GM12878 (cell line): ENCODE results near the gene DPH7. TPM values are rescaled to one million over a fixed set of nuclear protein-coding genes. Genes with fewer than 3 reads are reported as not detected.

ENCODE experiments used
- ATAC-seq: fragments of 200-7000 bp; cut with Tn5 transposase; 3 replicates; pipeline ENCODE4 v1.9.1; 2020; ENCODE audit warnings: mild to moderate bottlenecking, moderate library complexity
- BruUV-seq: library from RNA; stranded (reverse); fragments of 400-500 nt; replicated peaks from 2 replicates; lab custom pipeline; 2021; lab: Mats Ljungman, UMichigan
- CTCF ChIA-PET: fragments of 300-600 bp; sonication (Branson Sonifier 250); formaldehyde crosslinking; extraction: SDS; loops from one replicate; lab custom pipeline; 2021; ENCODE audit warnings: inconsistent platforms; lab: Yijun Ruan, JAX
- POLR2A ChIA-PET: fragments of 350-600 bp; formaldehyde crosslinking; extraction: SDS; loops from one replicate; lab custom pipeline; 2021; ENCODE audit warnings: inconsistent platforms; lab: Charles Lee
- RAD21 ChIA-PET: fragments of 300-600 bp; sonication (Branson Sonifier 250); formaldehyde crosslinking; loops from one replicate; lab custom pipeline; 2023; ENCODE audit warnings: antibody characterized with exemption; ENCODE audit not compliant: unreplicated experiment; lab: Charles Lee
- SMC1A ChIA-PET: fragments of 300-600 bp; sonication (Branson Sonifier 250); formaldehyde crosslinking; loops from one replicate; lab custom pipeline; 2023; ENCODE audit not compliant: unreplicated experiment, uncharacterized antibody; lab: Charles Lee
- DNase-seq: peaks from one replicate; pipeline ENCODE4 v3.0.0-alpha.2; 2011; ENCODE audit warnings: low read depth, low spot score
- FAIRE-seq: peaks from 3 replicates; lab custom pipeline; 2011; peaks lifted over from hg19 to GRCh38; lab: Jason Lieb, UNC
- H2AFZ ChIP-seq: 2 replicates; pipeline ENCODE4 v1.6.0; 2011; ENCODE audit warnings: low read depth, low read length, control low read depth; ENCODE audit not compliant: control insufficient read depth
- H3K27ac ChIP-seq: 2 replicates; pipeline ENCODE4 v1.5.1; 2011; ENCODE audit warnings: control low read depth; ENCODE audit not compliant: control insufficient read depth, insufficient read depth
- H3K27me3 ChIP-seq, 2 experiments: replicated peaks in 1 of 2; 2 replicates each; pipeline versions ENCODE4 v1.6.0 to v1.6.1; 2011; ENCODE audit warnings: low read length in 1 of 2; ENCODE audit not compliant: control insufficient read depth in 2 of 2, insufficient read depth in 2 of 2
- H3K36me3 ChIP-seq, 2 experiments: 2 replicates each; pipeline ENCODE4 v1.5.1; 2011; ENCODE audit warnings: low read length in 1 of 2; ENCODE audit not compliant: control insufficient read depth in 2 of 2, insufficient read depth in 2 of 2
- H3K4me1 ChIP-seq: 2 replicates; pipeline ENCODE4 v1.6.1; 2011; ENCODE audit warnings: mild to moderate bottlenecking, low read length, moderate library complexity, mixed read lengths; ENCODE audit not compliant: control insufficient read depth, insufficient read depth
- H3K4me2 ChIP-seq: 2 replicates; pipeline ENCODE4 v1.6.0; 2011; ENCODE audit warnings: control low read depth; ENCODE audit not compliant: control insufficient read depth, insufficient read depth
- H3K4me3 ChIP-seq: fragments of 200-600 bp; sonication (generic); 2 replicates; pipeline ENCODE4 v1.5.1; 2016
- H3K79me2 ChIP-seq: 2 replicates; pipeline ENCODE4 v1.6.0; 2011; ENCODE audit warnings: low read length; ENCODE audit not compliant: control insufficient read depth, insufficient read depth
- H3K9ac ChIP-seq: 2 replicates; pipeline ENCODE4 v1.8.0; 2011; ENCODE audit warnings: low read length, control low read depth, mixed read lengths; ENCODE audit not compliant: control insufficient read depth, insufficient read depth
- H3K9me3 ChIP-seq: replicated peaks from 3 replicates; pipeline ENCODE4 v1.5.1; 2011; ENCODE audit warnings: mild to moderate bottlenecking, low read length; ENCODE audit not compliant: control insufficient read depth, insufficient read depth
- H4K20me1 ChIP-seq: 2 replicates; pipeline ENCODE4 v1.6.0; 2011; ENCODE audit not compliant: control insufficient read depth, insufficient read depth
- EED ChIP-seq: sonication (generic); IDR thresholded peaks from 2 replicates; pipeline ENCODE4 v1.6.1; 2016; ENCODE audit warnings: antibody characterized with exemption, low read depth
- ESRRA ChIP-seq: IDR thresholded peaks from 2 replicates; pipeline ENCODE4 v1.6.1; 2012; ENCODE audit warnings: mild to moderate bottlenecking, low read length, improper control_type of control experiment
- GABPA ChIP-seq: IDR thresholded peaks from 2 replicates; pipeline ENCODE4 v1.6.1; 2014; ENCODE audit warnings: antibody characterized with exemption, low read depth, mild to moderate bottlenecking, inconsistent platforms
- JUNB ChIP-seq: IDR thresholded peaks from 2 replicates; pipeline ENCODE4 v1.6.1; 2016; ENCODE audit warnings: antibody characterized with exemption, mild to moderate bottlenecking
- MYB ChIP-seq: fragments of 150-350 bp; IDR thresholded peaks from 2 replicates; pipeline ENCODE4 v1.6.1; 2014; ENCODE audit warnings: mild to moderate bottlenecking, low read depth, low read length, borderline replicate concordance
- POLR2AphosphoS5 ChIP-seq: IDR thresholded peaks from 2 replicates; pipeline ENCODE4 v1.6.1; 2011; ENCODE audit warnings: mild to moderate bottlenecking, low read length, inconsistent platforms
- RAD21 ChIP-seq: IDR thresholded peaks from 2 replicates; pipeline ENCODE4 v1.6.1; 2011; ENCODE audit warnings: mild to moderate bottlenecking, low read depth, low read length, moderate library complexity; ENCODE audit not compliant: insufficient read depth
- SREBF1 ChIP-seq: IDR thresholded peaks from 2 replicates; pipeline ENCODE4 v1.6.1; 2012; ENCODE audit warnings: mild to moderate bottlenecking, low read length
- TAF1 ChIP-seq: IDR thresholded peaks from 2 replicates; pipeline ENCODE4 v1.6.1; 2011; ENCODE audit warnings: mild to moderate bottlenecking, low read depth, low read length, borderline replicate concordance
- TARDBP ChIP-seq: IDR thresholded peaks from 2 replicates; pipeline ENCODE4 v1.6.1; 2016; ENCODE audit warnings: borderline replicate concordance
- TCF3 ChIP-seq: IDR thresholded peaks from 2 replicates; pipeline ENCODE4 v1.6.1; 2012; ENCODE audit warnings: low read depth, mild to moderate bottlenecking, low read length, borderline replicate concordance; ENCODE audit not compliant: insufficient read depth
- ZSCAN29 ChIP-seq: fragments of 450-650 bp; IDR thresholded peaks from 2 replicates; pipeline ENCODE4 v1.6.1; 2017; ENCODE audit warnings: mild to moderate bottlenecking, moderate library complexity
- WGBS: methylation state at CpG from one replicate; pipeline ENCODE4 v1.1.6; 2016; ENCODE audit warnings: low lambda C conversion rate; ENCODE audit not compliant: insufficient replicate concordance, insufficient coverage; ENCODE audit errors: missing lambda C conversion rate; 5-methylcytosine and 5-hydroxymethylcytosine counted together
- in situ Hi-C: fragments of 300-500 bp; cut with MboI; formaldehyde crosslinking; loops from 9 replicates; pipeline ENCODE4 v1.14.3; 2018; ENCODE audit warnings: mixed read lengths
- intact Hi-C: fragments of 100-400 bp; cut with micrococcal nuclease; formaldehyde crosslinking; loops from one replicate; pipeline ENCODE4 v1.14.2; 2022; ENCODE audit not compliant: unreplicated experiment
- polyA plus RNA-seq, 11 experiments: library from polyadenylated mRNA; depleted of rRNA in 4 of 11; unstranded in 6 of 11; stranded (reverse) in 5 of 11; fragments of >200 nt; fragmentation: Nextera tagmentation in 4 of 11; fragmentation: Illumina TruSeq in 1 of 11; extraction: Ambion mirVana in 4 of 11; extraction: Trizol in 1 of 11; gene quantifications; 1 replicate in 1 of 11; 2 replicates in 10 of 11; pipeline versions ENCODE4 v1.2.1 to v1.2.3, GENCODE V29; 2011 to 2016; ENCODE audit warnings: inconsistent platforms in 2 of 11, missing spikeins in 2 of 11, low read depth in 1 of 11
- total RNA-seq, 4 experiments: library from RNA; depleted of rRNA in 3 of 4; stranded (reverse); fragments of >200 nt in 3 of 4; fragmentation: Illumina TruSeq in 1 of 4; extraction: Trizol in 1 of 4; gene quantifications; 2 replicates each; pipeline versions ENCODE4 v1.2.1 to v1.2.3, GENCODE V29; 2013 to 2021
- TF ChIP-seq, protein P1 (sequence below): IDR thresholded peaks from 2 replicates; pipeline ENCODE4 v1.6.1; 2012; ENCODE audit warnings: improper control_type of control experiment, low read depth, low read length; ENCODE audit not compliant: insufficient replicate concordance
- TF ChIP-seq, protein P2 (sequence below): fragments of 450-650 bp; conservative IDR thresholded peaks from 2 replicates; pipeline ENCODE4 v1.6.1; 2017; ENCODE audit warnings: mild to moderate bottlenecking, moderate library complexity
- TF ChIP-seq, protein P3 (sequence below): fragments of 450-650 bp; IDR thresholded peaks from 2 replicates; pipeline ENCODE4 v1.6.1; 2017; ENCODE audit warnings: mild to moderate bottlenecking, low read depth, inconsistent platforms; ENCODE audit not compliant: poor library complexity, severe bottlenecking

Gene DPH7
- total and polyA plus RNA-seq, 10 of the 15 experiments (the other 5 are each of a cell fraction or from before 2014, with no cell fraction given) = 8.7 to 40.0 (median 28.1) TPM

DNA sequence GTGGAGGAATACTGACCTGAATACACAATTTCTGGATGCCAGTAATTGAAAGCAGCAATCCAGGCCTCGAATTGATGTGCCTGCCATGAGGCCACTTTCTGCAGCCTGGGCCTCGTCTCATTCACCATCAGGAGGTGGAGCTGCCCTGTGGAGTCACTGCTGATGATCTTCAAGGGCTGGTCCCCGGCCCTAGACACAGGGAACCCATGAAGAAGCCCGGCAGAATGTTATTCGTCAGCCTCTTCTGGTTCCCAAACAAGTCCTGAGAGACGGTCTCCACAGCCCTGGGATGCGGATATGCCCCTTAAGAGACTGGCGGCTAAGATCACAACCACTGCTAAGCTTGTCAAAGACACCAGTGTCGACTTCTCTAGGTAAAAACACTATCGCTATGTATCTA is 4.5 kb downstream of the DPH7 start:
- peaks cover 26% of the 10 kb centered on the region for H3K79me2 ChIP-seq
- in situ Hi-C loops (no loop called here), intact Hi-C loops (no loop called here)
- POLR2A ChIA-PET = no interaction called here
- CTCF ChIA-PET = no interaction called here
- no peaks in the 10 kb centered on the region for H3K27me3 ChIP-seq
- RAD21 ChIA-PET = no interaction called here
- H3K27ac ChIP-seq = no peak overlapping the region
- WGBS = 81% methylated on average over 10 of the region's 10 CpGs
- H3K4me3 ChIP-seq = no peak overlapping the region
- no peak for DNase-seq
- H3K4me2 ChIP-seq = no peak overlapping the region
- no peak overlapping the region for H3K9ac ChIP-seq
- no TSS peak for BruUV-seq
- ATAC-seq = no peak
- FAIRE-seq = no peak
- peaks cover 16% of the 10 kb centered on the region for H3K4me1 ChIP-seq
- no peaks in the 10 kb centered on the region for H3K9me3 ChIP-seq
- H4K20me1 ChIP-seq = no peaks in the 10 kb centered on the region
- H3K36me3 ChIP-seq = peaks cover 8 to 15% of the 10 kb centered on the region in 2 experiments
- SMC1A ChIA-PET = no interaction called here
- no peak overlapping the region for H2AFZ ChIP-seq
- no peak for TF ChIP-seq JUNB
- no peak for TF ChIP-seq GABPA
- TF ChIP-seq ZSCAN29 = no peak
- TF ChIP-seq, protein P1, sequence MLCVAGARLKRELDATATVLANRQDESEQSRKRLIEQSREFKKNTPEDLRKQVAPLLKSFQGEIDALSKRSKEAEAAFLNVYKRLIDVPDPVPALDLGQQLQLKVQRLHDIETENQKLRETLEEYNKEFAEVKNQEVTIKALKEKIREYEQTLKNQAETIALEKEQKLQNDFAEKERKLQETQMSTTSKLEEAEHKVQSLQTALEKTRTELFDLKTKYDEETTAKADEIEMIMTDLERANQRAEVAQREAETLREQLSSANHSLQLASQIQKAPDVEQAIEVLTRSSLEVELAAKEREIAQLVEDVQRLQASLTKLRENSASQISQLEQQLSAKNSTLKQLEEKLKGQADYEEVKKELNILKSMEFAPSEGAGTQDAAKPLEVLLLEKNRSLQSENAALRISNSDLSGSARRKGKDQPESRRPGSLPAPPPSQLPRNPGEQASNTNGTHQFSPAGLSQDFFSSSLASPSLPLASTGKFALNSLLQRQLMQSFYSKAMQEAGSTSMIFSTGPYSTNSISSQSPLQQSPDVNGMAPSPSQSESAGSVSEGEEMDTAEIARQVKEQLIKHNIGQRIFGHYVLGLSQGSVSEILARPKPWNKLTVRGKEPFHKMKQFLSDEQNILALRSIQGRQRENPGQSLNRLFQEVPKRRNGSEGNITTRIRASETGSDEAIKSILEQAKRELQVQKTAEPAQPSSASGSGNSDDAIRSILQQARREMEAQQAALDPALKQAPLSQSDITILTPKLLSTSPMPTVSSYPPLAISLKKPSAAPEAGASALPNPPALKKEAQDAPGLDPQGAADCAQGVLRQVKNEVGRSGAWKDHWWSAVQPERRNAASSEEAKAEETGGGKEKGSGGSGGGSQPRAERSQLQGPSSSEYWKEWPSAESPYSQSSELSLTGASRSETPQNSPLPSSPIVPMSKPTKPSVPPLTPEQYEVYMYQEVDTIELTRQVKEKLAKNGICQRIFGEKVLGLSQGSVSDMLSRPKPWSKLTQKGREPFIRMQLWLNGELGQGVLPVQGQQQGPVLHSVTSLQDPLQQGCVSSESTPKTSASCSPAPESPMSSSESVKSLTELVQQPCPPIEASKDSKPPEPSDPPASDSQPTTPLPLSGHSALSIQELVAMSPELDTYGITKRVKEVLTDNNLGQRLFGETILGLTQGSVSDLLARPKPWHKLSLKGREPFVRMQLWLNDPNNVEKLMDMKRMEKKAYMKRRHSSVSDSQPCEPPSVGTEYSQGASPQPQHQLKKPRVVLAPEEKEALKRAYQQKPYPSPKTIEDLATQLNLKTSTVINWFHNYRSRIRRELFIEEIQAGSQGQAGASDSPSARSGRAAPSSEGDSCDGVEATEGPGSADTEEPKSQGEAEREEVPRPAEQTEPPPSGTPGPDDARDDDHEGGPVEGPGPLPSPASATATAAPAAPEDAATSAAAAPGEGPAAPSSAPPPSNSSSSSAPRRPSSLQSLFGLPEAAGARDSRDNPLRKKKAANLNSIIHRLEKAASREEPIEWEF = no peak
- no peak for TF ChIP-seq SREBF1
- TF ChIP-seq EED = no peak
- TF ChIP-seq, protein P2, sequence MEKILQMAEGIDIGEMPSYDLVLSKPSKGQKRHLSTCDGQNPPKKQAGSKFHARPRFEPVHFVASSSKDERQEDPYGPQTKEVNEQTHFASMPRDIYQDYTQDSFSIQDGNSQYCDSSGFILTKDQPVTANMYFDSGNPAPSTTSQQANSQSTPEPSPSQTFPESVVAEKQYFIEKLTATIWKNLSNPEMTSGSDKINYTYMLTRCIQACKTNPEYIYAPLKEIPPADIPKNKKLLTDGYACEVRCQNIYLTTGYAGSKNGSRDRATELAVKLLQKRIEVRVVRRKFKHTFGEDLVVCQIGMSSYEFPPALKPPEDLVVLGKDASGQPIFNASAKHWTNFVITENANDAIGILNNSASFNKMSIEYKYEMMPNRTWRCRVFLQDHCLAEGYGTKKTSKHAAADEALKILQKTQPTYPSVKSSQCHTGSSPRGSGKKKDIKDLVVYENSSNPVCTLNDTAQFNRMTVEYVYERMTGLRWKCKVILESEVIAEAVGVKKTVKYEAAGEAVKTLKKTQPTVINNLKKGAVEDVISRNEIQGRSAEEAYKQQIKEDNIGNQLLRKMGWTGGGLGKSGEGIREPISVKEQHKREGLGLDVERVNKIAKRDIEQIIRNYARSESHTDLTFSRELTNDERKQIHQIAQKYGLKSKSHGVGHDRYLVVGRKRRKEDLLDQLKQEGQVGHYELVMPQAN = no peak
- no peak for TF ChIP-seq TARDBP
- TF ChIP-seq TCF3 = no peak
- TF ChIP-seq TAF1 = no peak
- no peak for TF ChIP-seq ESRRA
- TF ChIP-seq POLR2AphosphoS5 = no peak
- no peak for TF ChIP-seq RAD21
- no peak for TF ChIP-seq MYB
- TF ChIP-seq, protein P3, sequence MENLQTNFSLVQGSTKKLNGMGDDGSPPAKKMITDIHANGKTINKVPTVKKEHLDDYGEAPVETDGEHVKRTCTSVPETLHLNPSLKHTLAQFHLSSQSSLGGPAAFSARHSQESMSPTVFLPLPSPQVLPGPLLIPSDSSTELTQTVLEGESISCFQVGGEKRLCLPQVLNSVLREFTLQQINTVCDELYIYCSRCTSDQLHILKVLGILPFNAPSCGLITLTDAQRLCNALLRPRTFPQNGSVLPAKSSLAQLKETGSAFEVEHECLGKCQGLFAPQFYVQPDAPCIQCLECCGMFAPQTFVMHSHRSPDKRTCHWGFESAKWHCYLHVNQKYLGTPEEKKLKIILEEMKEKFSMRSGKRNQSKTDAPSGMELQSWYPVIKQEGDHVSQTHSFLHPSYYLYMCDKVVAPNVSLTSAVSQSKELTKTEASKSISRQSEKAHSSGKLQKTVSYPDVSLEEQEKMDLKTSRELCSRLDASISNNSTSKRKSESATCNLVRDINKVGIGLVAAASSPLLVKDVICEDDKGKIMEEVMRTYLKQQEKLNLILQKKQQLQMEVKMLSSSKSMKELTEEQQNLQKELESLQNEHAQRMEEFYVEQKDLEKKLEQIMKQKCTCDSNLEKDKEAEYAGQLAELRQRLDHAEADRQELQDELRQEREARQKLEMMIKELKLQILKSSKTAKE = no peak
